ENCODE measurements around the gene CDH18.

Gene CDH18

GRCh38 chr5:19987612-19988361 is at the start of gene CDH18:
Gene CDH18 (minus strand): TSS chr5:19988200. CDS start chr5:19838986, 149,214 bp downstream.
- no peak for TF ChIP-seq CTCF (IDR thresholded peaks at IDR 0.05; ENCODE audit: control insufficient read depth, extremely low read depth, insufficient read depth)
- peak within 1 kb of the TSS; percentile 42 for H3K4me3 ChIP-seq (ENCODE audit: low read depth, low read length)
- no peak for DNase-seq (ENCODE audit: low read depth)

- H3K4me3 ChIP-seq (ENCODE audit: low read depth, low read length) = no peak overlapping the region
- no peak for DNase-seq (ENCODE audit: low read depth)
- no peak for TF ChIP-seq CTCF (IDR thresholded peaks at IDR 0.05; ENCODE audit: control insufficient read depth, extremely low read depth, insufficient read depth)
These were observed 46.7 kb upstream of the CDH18 start for GRCh38 chr5:20034717-20035116.

GRCh38 chr5:20033881-20034280 is 45.9 kb upstream of the CDH18 start:
- TF ChIP-seq CTCF (IDR thresholded peaks at IDR 0.05; ENCODE audit: control insufficient read depth, extremely low read depth, insufficient read depth) = no peak
- DNase-seq (ENCODE audit: low read depth) = no peak
- no peak overlapping the region for H3K4me3 ChIP-seq (ENCODE audit: low read depth, low read length)

GRCh38 chr5:20032896-20033295 is 44.9 kb upstream of the CDH18 start:
- no peak for DNase-seq (ENCODE audit: low read depth)
- no peak for TF ChIP-seq CTCF (IDR thresholded peaks at IDR 0.05; ENCODE audit: control insufficient read depth, extremely low read depth, insufficient read depth)
- H3K4me3 ChIP-seq (ENCODE audit: low read depth, low read length) = no peak overlapping the region

GRCh38 chr5:20030125-20030524 is 42.1 kb upstream of the CDH18 start:
- TF ChIP-seq CTCF (IDR thresholded peaks at IDR 0.05; ENCODE audit: control insufficient read depth, extremely low read depth, insufficient read depth) = no peak
- H3K4me3 ChIP-seq (ENCODE audit: low read depth, low read length) = no peak overlapping the region
- DNase-seq (ENCODE audit: low read depth) = no peak

- no peak for DNase-seq (ENCODE audit: low read depth)
- no peak overlapping the region for H3K4me3 ChIP-seq (ENCODE audit: low read depth, low read length)
- TF ChIP-seq CTCF (IDR thresholded peaks at IDR 0.05; ENCODE audit: control insufficient read depth, extremely low read depth, insufficient read depth) = no peak
These were observed 41.3 kb upstream of the CDH18 start for GRCh38 chr5:20029266-20029665.

GRCh38 chr5:20028506-20028905 is 40.5 kb upstream of the CDH18 start:
- DNase-seq (ENCODE audit: low read depth) = no peak
- H3K4me3 ChIP-seq (ENCODE audit: low read depth, low read length) = no peak overlapping the region
- TF ChIP-seq CTCF (IDR thresholded peaks at IDR 0.05; ENCODE audit: control insufficient read depth, extremely low read depth, insufficient read depth) = no peak
